PC-3 (cell line): ENCODE data around the gene EIF2AK2. TPM values are rescaled to one million over a fixed set of nuclear protein-coding genes. Genes with fewer than 3 reads are reported as not detected.
A peak's percentile ranks its signal among the peaks of the same experiment; 100 is the strongest.

Source experiments
- ATAC-seq: fragments of 200-7000 bp; cut with Tn5 transposase; 2 replicates; pipeline ENCODE4 v1.9.1; 2020; ENCODE audit warnings: mild to moderate bottlenecking, moderate library complexity
- BruUV-seq: library from RNA; stranded (reverse); fragments of 400-500 nt; replicated peaks from 2 replicates; lab custom pipeline; 2021; lab: Mats Ljungman, UMichigan
- CTCF ChIA-PET: fragments of 300-600 bp; sonication (Branson Sonifier 250); formaldehyde crosslinking; loops from one replicate; lab custom pipeline; 2022; ENCODE audit warnings: antibody characterized with exemption; lab: Charles Lee
- POLR2A ChIA-PET: fragments of 300-600 bp; sonication (Branson Sonifier 250); formaldehyde crosslinking; loops from one replicate; lab custom pipeline; 2022; ENCODE audit warnings: antibody characterized with exemption; ENCODE audit not compliant: unreplicated experiment; lab: Charles Lee
- DNase-seq: peaks from one replicate; pipeline ENCODE4 v3.0.0-alpha.2; 2015
- H2AFZ ChIP-seq: fragments of 300-600 bp; sonication (generic); 2 replicates; pipeline ENCODE4 v1.6.0; 2016; ENCODE audit warnings: antibody characterized with exemption, low read length
- H3F3A ChIP-seq: fragments of 300-600 bp; sonication (generic); one replicate; pipeline ENCODE4 v1.6.0; 2017; ENCODE audit warnings: antibody characterized with exemption, low read length, control low read depth, mild to moderate bottlenecking; ENCODE audit not compliant: unreplicated experiment
- H3K27ac ChIP-seq: fragments of 300-600 bp; sonication (generic); 2 replicates; pipeline ENCODE4 v1.5.1; 2016; ENCODE audit warnings: mild to moderate bottlenecking, low read length
- H3K27me3 ChIP-seq: fragments of 300-600 bp; sonication (generic); 2 replicates; pipeline ENCODE4 v1.6.1; 2016; ENCODE audit warnings: low read length, mixed read lengths
- H3K36me3 ChIP-seq: fragments of 300-600 bp; sonication (generic); 2 replicates; pipeline ENCODE4 v1.6.1; 2016; ENCODE audit warnings: low read depth, mixed run types, low read length, mixed read lengths
- H3K4me1 ChIP-seq: fragments of 300-600 bp; sonication (generic); 2 replicates; pipeline ENCODE4 v1.5.1; 2016; ENCODE audit warnings: low read length; ENCODE audit not compliant: insufficient read depth
- H3K4me2 ChIP-seq: fragments of 300-600 bp; sonication (generic); 2 replicates; pipeline ENCODE4 v1.6.0; 2016; ENCODE audit warnings: low read length
- H3K4me3 ChIP-seq: fragments of 300-600 bp; sonication (generic); 2 replicates; pipeline ENCODE4 v1.5.1; 2016; ENCODE audit warnings: mild to moderate bottlenecking, low read length, mixed read lengths
- H3K79me2 ChIP-seq: fragments of 300-600 bp; sonication (generic); 2 replicates; pipeline ENCODE4 v1.6.1; 2017; ENCODE audit warnings: low read length, mixed read lengths
- H3K9ac ChIP-seq: fragments of 300-600 bp; sonication (generic); 2 replicates; pipeline ENCODE4 v1.6.0; 2016; ENCODE audit warnings: mild to moderate bottlenecking, low read length
- H3K9me2 ChIP-seq: fragments of 300-600 bp; sonication (generic); replicated peaks from 2 replicates; pipeline ENCODE4 v1.6.1; 2016; ENCODE audit warnings: mixed run types, low read length, mixed read lengths
- H3K9me3 ChIP-seq: fragments of 300-600 bp; sonication (generic); 2 replicates; pipeline ENCODE4 v1.6.1; 2016; ENCODE audit warnings: low read length, mixed read lengths
- H4K20me1 ChIP-seq: fragments of 300-600 bp; sonication (generic); 2 replicates; pipeline ENCODE4 v1.6.1; 2016; ENCODE audit warnings: low read length, mixed read lengths
- EZH2 ChIP-seq: fragments of 300-600 bp; sonication (generic); IDR thresholded peaks from one replicate; pipeline ENCODE4 v1.6.1; 2017; ENCODE audit warnings: antibody characterized with exemption, mild to moderate bottlenecking, low read length; ENCODE audit not compliant: unreplicated experiment
- EZH2phosphoT487 ChIP-seq: fragments of 300-600 bp; sonication (generic); IDR thresholded peaks from 2 replicates; pipeline ENCODE4 v1.6.1; 2018; ENCODE audit warnings: mild to moderate bottlenecking, antibody characterized with exemption, low read length, borderline replicate concordance
- intact Hi-C: fragments of 100-400 bp; cut with micrococcal nuclease; formaldehyde crosslinking; loops from 2 replicates; pipeline ENCODE4 v1.9.0; 2023
- total RNA-seq: library from RNA; depleted of rRNA; stranded (reverse); fragments of >200 nt; gene quantifications from 2 replicates; pipeline ENCODE4 v1.2.3, GENCODE V29; 2014
- TF ChIP-seq, protein P1 (sequence below): fragments of 300-600 bp; sonication (generic); conservative IDR thresholded peaks from 2 replicates; pipeline ENCODE4 v1.5.1; 2017; ENCODE audit warnings: antibody characterized with exemption, low read depth, mild to moderate bottlenecking, low read length

The EIF2AK2 gene
- total RNA-seq, 1 experiment from 2014 or later: 29.3 TPM

DNA sequence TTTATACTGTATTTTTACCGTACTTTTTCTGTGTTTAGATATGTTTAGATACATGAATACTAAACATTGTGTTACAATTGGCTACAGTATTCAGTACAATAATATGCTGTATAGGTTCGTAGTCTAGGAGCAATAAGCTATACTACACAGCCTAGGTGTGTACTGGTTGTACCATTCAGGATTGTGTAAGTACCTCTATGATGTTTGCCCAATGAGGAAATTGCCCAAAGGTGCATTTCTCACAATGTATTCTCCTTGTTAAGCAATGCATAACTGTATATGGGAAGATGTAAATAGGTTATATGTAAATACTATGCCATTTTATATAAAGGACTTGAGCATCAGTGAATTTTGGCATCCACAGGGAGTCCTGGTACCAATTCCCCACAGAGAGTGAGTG lies 10.7 kb downstream of the EIF2AK2 start:
- BruUV-seq: no TSS peak
- TF ChIP-seq EZH2phosphoT487: no peak
- no peak for TF ChIP-seq EZH2
- TF ChIP-seq, protein P1, sequence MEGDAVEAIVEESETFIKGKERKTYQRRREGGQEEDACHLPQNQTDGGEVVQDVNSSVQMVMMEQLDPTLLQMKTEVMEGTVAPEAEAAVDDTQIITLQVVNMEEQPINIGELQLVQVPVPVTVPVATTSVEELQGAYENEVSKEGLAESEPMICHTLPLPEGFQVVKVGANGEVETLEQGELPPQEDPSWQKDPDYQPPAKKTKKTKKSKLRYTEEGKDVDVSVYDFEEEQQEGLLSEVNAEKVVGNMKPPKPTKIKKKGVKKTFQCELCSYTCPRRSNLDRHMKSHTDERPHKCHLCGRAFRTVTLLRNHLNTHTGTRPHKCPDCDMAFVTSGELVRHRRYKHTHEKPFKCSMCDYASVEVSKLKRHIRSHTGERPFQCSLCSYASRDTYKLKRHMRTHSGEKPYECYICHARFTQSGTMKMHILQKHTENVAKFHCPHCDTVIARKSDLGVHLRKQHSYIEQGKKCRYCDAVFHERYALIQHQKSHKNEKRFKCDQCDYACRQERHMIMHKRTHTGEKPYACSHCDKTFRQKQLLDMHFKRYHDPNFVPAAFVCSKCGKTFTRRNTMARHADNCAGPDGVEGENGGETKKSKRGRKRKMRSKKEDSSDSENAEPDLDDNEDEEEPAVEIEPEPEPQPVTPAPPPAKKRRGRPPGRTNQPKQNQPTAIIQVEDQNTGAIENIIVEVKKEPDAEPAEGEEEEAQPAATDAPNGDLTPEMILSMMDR: no peak
- CTCF ChIA-PET: no interaction called here
- no peak overlapping the region for H3K27ac ChIP-seq
- H3K27me3 ChIP-seq: no peaks in the 10 kb centered on the region
- peaks cover 33% of the 10 kb centered on the region for H3K36me3 ChIP-seq
- H3K4me2 ChIP-seq: no peak overlapping the region
- H3K9me3 ChIP-seq: no peaks in the 10 kb centered on the region
- no peaks in the 10 kb centered on the region for H3K9me2 ChIP-seq
- DNase-seq: no peak
- H2AFZ ChIP-seq: no peak overlapping the region
- no peak overlapping the region for H3K9ac ChIP-seq
- no peaks in the 10 kb centered on the region for H3F3A ChIP-seq
- ATAC-seq: no peak
- H4K20me1 ChIP-seq: 0 out of 2 replicates have a peak, but pooled peaks cover 7% of the 10 kb centered on the region
- intact Hi-C loops: no loop called here
- H3K4me3 ChIP-seq: no peak overlapping the region
- peaks cover 22% of the 10 kb centered on the region; the same call in 1 of the 2 replicates for H3K4me1 ChIP-seq
- POLR2A ChIA-PET: no interaction called here
- peaks cover 26% of the 10 kb centered on the region for H3K79me2 ChIP-seq

DNA sequence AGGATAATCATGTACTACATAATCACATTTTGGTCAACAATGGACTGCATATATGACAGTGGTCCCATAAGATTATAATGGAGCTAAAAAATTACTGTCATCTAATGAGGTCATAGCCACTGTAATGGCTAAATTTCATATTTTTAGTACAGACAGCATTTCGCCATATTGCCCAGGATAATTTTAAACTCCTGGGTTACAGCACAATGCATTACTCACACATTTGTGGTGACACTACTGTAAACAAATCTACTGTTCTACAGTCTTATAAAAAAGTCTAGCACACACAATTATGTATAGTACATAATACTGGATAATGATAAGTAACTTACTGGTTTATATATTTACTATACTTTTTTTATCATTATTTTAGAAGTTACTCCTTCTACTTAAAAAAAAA lies 12.8 kb downstream of the EIF2AK2 start:
- H3K4me1 ChIP-seq: peaks cover 14% of the 10 kb centered on the region; the same call in 1 of the 2 replicates
- POLR2A ChIA-PET: no interaction called here
- H3K79me2 ChIP-seq: peaks cover 5% of the 10 kb centered on the region; the same call in 1 of the 2 replicates
- no peak overlapping the region for H3K4me2 ChIP-seq
- no peaks in the 10 kb centered on the region for H3K9me3 ChIP-seq
- DNase-seq (peak; percentile 34), ATAC-seq (peak; percentile 94)
- H3K27me3 ChIP-seq: no peaks in the 10 kb centered on the region
- no peaks in the 10 kb centered on the region for H3K9me2 ChIP-seq
- H3K36me3 ChIP-seq: peaks cover 49% of the 10 kb centered on the region
- H3K27ac ChIP-seq: no peak overlapping the region
- H4K20me1 ChIP-seq: no peaks in the 10 kb centered on the region
- BruUV-seq: no TSS peak
- H3F3A ChIP-seq: no peaks in the 10 kb centered on the region
- H2AFZ ChIP-seq: no peak overlapping the region
- intact Hi-C loops: no loop called here
- no peak overlapping the region for H3K9ac ChIP-seq
- CTCF ChIA-PET: no interaction called here
- TF ChIP-seq EZH2phosphoT487 (no peak), EZH2 (no peak)
- TF ChIP-seq, protein P1: no peak
- no peak overlapping the region for H3K4me3 ChIP-seq

DNA sequence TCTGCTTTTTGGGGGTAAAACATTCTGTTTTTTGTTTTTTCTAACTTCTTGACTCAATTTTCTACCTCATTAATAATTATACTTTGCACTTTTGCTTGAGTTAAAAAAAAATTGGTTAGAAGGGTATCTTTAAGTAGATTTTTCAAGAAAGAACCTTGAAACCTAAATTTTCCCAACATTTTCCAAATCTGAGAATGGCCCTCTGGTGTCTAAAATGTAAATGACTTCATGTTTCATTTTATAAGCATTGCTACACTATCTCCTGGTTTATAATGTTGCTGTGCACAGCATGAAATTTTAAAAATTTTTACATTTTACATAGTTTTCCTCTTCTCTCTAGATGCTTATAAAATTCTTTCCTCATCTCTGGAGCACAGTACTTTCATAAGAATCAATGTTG lies 14.2 kb downstream of the EIF2AK2 start:
- Histone ChIP-seq H2AFZ (no peak overlapping the region), H3K4me2 (no peak overlapping the region), H3K4me3 (no peak overlapping the region), H3K9me2 (no peaks in the 10 kb centered on the region), H3K9me3 (no peaks in the 10 kb centered on the region), H3K79me2 (no peaks in the 10 kb centered on the region), H3K4me1 (peaks cover 5% of the 10 kb centered on the region; the same call in 1 of the 2 replicates), H3K9ac (no peak overlapping the region), H3F3A (no peaks in the 10 kb centered on the region), H3K27ac (no peak overlapping the region), H3K36me3 (peaks cover 46% of the 10 kb centered on the region), H4K20me1 (no peaks in the 10 kb centered on the region), H3K27me3 (no peaks in the 10 kb centered on the region)
- intact Hi-C loops: no loop called here
- TF ChIP-seq EZH2phosphoT487: no peak
- TF ChIP-seq EZH2: no peak
- TF ChIP-seq, protein P1: peak; percentile 25; the same call in 1 of the 2 replicates
- ATAC-seq (no peak), DNase-seq (no peak)
- CTCF ChIA-PET: no interaction called here
- POLR2A ChIA-PET: interaction anchor here (0.6 kb wide), 1 partner anchor 188 kb away, joined by 7 read pairs; no protein-coding TSS in a partner anchor
- BruUV-seq: no TSS peak
